ENCODE measurements around the gene PARP6.

DNA sequence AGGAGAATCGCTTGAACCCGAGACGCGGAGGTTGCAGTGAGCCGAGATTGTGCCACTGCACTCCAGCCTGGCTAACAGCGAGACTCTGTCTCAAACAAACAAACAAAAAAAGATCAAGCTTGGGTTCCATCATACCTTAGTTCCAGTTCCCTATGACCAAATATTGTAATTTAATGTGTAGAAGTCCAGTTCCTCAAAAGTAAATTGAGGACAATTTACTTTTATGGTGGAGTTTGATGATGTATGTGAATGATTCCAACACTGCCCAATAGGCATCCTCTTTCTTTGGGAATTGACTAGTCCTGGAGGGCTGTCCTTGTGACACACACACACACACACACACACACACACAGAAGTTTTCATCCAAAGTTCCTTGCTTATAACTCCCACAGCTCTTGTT, 38.6 kb downstream of the PARP6 start:
- TF ChIP-seq CTCF (IDR thresholded peaks at IDR 0.05) = no peak
- TF ChIP-seq POLR2A (IDR thresholded peaks at IDR 0.05) = no peak
- no peak for TF ChIP-seq POLR2AphosphoS5 (IDR thresholded peaks at IDR 0.05)

Measured in upper lobe of left lung (tissue), 4 donors.